NCI-H1930 (cell line): ENCODE data around the gene MB21D2.
A peak's percentile ranks its signal among the peaks of the same experiment; 100 is the strongest.
"Not testable (repeated sequence)": the region's sequence is repeated elsewhere in the genome, so short reads cannot be mapped to it uniquely, and the experiment has no call there.

ENCODE experiments used
- DNase-seq, 2 experiments: peaks; one replicate each; lab custom pipeline; 2025; lab: John Stamatoyannopoulos, UW

The MB21D2 gene

GRCh38 chr3:192917404-192918274 lies at the start of gene MB21D2:
MB21D2 (minus strand) TSS chr3:192917856; CDS start chr3:192917840, 16 bp downstream.
- DNase-seq = peak; percentile 54 to 67

GRCh38 chr3:192964959-192965719 lies 47.5 kb upstream of the MB21D2 start:
- not testable (repeated sequence) for DNase-seq

- no peak for DNase-seq
Measured at GRCh38 chr3:192959773-192960172, 42.1 kb upstream of the MB21D2 start.

GRCh38 chr3:192958219-192958872 lies 40.7 kb upstream of the MB21D2 start:
- no peak for DNase-seq

GRCh38 chr3:192957441-192958021 lies 39.9 kb upstream of the MB21D2 start:
- DNase-seq = no peak

GRCh38 chr3:192953926-192954325 lies 36.3 kb upstream of the MB21D2 start:
- no peak for DNase-seq

GRCh38 chr3:192947421-192947820 lies 29.8 kb upstream of the MB21D2 start:
- DNase-seq = peak in 1 of 2 experiments; percentile 3

GRCh38 chr3:192943393-192943792 lies 25.7 kb upstream of the MB21D2 start:
- DNase-seq = no peak

GRCh38 chr3:192942625-192943024 lies 25.0 kb upstream of the MB21D2 start:
- DNase-seq = no peak

GRCh38 chr3:192940129-192940528 lies 22.5 kb upstream of the MB21D2 start:
- no peak for DNase-seq

- no peak for DNase-seq
Measured at GRCh38 chr3:192935441-192935840, 17.8 kb upstream of the MB21D2 start.

GRCh38 chr3:192933779-192934460 lies 16.3 kb upstream of the MB21D2 start:
- no peak for DNase-seq

- DNase-seq = no peak
Measured at GRCh38 chr3:192933259-192933658, 15.6 kb upstream of the MB21D2 start.

GRCh38 chr3:192931825-192932224 lies 14.2 kb upstream of the MB21D2 start:
- no peak for DNase-seq

GRCh38 chr3:192930577-192930976 lies 12.9 kb upstream of the MB21D2 start:
- no peak for DNase-seq

- no peak for DNase-seq
Measured at GRCh38 chr3:192929755-192930547, 12.3 kb upstream of the MB21D2 start.

- no peak for DNase-seq
Measured at GRCh38 chr3:192929146-192929545, 11.5 kb upstream of the MB21D2 start.

- DNase-seq = no peak
Measured at GRCh38 chr3:192928720-192929119, 11.1 kb upstream of the MB21D2 start.

- DNase-seq = no peak
Measured at GRCh38 chr3:192928016-192928415, 10.4 kb upstream of the MB21D2 start.

- DNase-seq = no peak
Measured at GRCh38 chr3:192927016-192927415, 9.4 kb upstream of the MB21D2 start.

GRCh38 chr3:192923731-192924130 lies 6.1 kb upstream of the MB21D2 start:
- no peak for DNase-seq
